Stimulated activated CD8-positive, alpha-beta memory T cell treated with anti-CD3 and anti-CD28 coated beads, Interleukin-7, amount 100 ng/mL, for 1 hour (primary cell): ENCODE results near the gene KIAA0232.
"Not testable (repeated sequence)": the region's sequence is repeated elsewhere in the genome, so short reads cannot be mapped to it uniquely, and the experiment has no call there.

Source experiments
- DNase-seq, 2 donors: peaks; one replicate each; pipeline ENCODE4 v3.0.0-alpha.2; 2020; ENCODE audit warnings: low read depth in 2 of 2

Gene KIAA0232

DNA sequence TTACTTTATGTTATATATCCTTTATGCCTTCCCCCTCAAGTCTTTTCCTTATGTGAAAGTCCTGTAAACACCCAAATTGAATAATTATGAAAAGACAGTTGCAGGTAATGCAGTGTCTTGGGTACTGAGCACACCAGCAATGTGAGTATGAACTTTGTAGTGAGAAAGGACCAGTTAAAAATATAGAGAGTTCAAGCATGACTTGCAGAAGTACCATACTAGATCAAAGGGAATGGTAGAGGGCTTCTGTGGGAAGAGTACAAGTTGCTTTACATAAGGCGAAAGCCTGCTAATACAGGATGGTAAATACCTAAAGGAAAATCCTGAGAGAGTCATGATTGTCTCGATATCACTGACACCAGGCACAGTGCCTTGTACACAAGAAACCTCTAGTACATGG is 25.7 kb downstream of the KIAA0232 start:
- DNase-seq, result no peak

- DNase-seq, result no peak
Measured at GRCh38 chr4:6811165-6811564, 28.6 kb downstream of the KIAA0232 start.

GRCh38 chr4:6812766-6813165 is 30.2 kb downstream of the KIAA0232 start:
- DNase-seq, result no peak

DNA sequence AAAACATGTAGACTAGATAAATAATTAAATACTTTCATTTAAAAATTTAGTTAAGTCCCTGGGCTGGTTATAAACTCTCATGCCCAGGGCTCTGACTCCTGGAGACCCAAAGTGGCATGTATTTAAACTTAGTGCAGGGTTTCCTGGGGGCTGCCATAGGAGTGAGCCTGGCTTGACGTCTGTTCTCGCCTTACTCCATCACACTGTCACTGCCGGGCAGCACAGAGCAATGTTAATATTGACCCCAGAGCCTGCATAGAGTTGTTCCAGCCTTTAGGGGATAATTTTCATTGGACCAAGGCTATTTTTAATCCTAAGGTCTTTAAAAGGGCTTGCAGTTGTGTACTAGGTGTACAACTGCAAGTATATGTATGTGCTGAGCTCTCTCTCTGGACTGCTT is 31.2 kb downstream of the KIAA0232 start:
- no peak for DNase-seq

DNA sequence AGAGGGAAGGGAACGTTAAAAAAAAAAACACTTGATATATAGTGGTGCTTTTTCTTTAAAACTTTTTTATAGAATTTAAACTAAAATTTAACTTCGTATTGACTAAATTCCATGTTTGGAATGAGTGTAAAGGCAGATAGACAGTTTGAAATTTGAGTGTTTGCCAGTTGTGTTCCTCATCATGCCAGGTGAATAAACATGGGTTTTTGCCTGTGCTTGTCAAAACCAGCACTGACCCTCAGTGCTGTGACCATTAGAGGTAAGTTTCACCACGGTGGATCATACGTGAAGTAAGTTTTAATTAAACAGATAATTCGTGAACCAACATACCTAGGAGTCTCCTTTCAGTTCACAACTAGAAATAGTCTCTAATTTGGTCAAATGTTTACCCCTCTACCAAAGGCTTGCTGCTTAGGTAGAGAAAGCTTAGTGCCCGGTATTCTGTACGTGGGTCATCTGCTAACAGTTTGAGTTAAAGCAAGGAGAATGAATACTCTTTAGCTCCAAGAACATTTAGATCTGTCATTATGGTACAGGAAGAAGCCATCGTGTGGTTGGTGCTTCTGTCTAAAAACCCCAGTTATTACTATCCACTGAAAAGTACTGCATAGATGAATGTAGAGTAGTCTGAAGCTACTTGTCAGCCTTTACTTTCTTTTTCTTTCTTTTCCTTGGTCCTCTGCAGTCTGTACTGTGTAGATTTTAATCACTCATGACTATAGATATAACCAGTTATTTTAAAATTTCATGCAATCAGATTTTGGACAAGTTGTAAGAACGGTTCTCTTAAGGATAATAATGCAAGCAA is 32.7 kb downstream of the KIAA0232 start:
- no peak for DNase-seq

GRCh38 chr4:6819295-6819694 is 36.8 kb downstream of the KIAA0232 start:
- no peak for DNase-seq

DNA sequence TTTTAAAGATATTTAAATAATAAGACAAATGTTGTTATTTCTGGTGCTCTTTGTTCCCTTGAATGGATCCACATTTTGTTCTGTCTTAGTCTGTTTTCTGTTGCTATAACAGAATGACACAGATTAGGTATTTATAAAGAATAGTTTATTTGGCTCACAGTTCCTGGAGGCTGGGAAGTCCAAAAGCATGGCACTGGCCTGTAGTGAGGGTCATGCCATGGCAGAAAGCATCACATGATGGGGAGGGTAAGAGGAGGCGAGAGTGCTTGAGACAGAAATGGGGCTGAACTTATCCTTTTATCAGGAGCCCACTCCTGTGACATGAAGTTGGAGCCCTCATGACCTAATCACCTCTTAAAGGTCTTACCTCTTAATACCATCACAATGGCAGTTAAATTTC is 38.2 kb downstream of the KIAA0232 start:
- DNase-seq, result no peak

- DNase-seq, result no peak
Measured at GRCh38 chr4:6824071-6824470, 41.5 kb downstream of the KIAA0232 start.

- no peak for DNase-seq
Measured at GRCh38 chr4:6824772-6825402, 42.4 kb downstream of the KIAA0232 start.

DNA sequence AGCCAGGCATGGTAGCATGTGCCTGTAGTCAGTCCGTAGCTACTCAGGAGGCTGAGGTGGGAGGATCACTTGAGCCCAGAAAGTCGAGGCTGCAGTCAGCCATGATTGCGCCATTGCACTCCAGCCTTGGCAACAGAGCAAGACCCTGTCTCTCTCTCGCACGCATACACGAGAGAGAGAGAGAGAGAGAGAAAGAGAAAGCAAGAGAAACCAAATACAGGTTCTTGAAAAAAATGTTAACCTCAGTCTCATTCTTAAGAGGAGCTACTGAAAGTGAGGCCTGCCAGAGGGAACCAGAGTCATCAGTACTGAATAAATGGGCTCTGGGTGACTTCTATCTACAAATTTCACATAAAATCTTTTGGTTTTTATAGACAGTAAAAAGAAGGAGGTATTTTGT is 42.9 kb downstream of the KIAA0232 start:
- no peak for DNase-seq

DNA sequence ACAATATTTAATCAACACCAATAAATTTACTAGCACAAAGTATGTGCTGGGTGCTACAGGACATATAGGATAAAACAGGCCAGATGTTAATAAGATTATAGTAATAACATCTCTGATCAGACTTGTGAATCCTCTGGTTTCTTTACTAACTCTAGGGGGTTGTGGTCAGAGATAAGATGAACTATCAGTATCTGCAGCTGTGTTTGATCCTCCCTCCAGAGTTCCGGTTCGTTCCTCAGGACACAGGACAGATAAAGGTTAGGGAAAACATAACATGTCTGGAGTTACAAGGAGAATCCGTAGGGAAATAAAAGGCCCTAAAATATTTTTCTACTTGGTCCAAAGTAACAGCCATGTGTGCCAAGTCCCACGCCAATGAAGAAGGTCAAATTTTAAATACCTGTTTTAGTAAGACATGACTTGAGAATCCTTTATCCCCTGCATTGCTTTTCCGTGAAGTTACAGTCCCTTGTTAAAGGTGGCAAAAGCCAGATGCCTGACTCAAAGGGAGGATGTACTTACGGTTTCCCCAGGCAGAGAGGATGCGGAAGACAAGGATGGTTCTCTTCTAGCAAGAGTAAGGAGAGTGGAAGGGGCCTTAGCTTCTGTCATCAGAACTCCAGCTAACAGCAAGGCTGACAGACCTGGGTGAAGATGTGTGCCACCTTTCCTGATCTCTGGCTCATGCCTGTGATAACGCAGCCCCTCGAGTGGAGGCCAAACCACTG is 44.4 kb downstream of the KIAA0232 start:
- DNase-seq, result no peak

DNA sequence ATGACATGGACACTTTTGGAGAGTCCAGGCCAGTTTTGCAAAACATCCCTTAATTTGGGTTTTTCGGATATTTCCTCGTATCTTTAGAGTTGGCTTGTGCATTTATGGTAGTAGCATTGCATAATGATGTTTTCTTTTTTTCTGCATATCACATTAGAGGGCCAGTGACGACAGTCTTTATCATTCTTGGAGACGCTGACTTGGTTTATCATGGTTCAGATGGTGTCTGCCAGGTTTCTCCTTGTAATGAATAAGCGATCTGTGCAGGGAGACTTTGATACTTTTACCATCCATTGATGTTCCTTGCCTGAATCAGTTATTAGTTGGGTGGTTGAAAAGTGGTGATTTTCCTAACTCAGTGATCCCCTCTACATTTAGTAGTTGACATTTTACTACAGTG is 46.6 kb downstream of the KIAA0232 start:
- DNase-seq, result no peak

DNA sequence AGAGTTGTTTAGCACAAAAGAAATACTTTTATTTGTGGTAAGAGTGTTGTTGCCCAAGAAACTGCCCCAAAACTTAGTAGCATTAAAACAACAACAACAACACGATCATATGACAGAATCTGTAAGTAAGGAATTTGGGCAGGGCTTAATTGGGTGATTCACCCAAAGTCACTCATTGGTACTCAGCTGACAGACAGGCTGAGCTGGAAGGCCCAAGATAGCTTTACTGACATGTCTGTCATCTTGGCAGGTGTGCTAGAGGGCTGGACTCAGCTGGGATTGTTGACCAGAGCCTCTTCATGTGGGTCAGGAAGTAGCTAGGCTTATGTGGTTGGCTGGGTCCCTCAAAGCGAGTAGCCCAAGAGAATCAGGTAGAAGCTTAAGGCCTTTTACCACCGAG is 52.3 kb downstream of the KIAA0232 start:
- no peak for DNase-seq

GRCh38 chr4:6835616-6836015 is 53.1 kb downstream of the KIAA0232 start:
- not testable (repeated sequence) for DNase-seq

DNA sequence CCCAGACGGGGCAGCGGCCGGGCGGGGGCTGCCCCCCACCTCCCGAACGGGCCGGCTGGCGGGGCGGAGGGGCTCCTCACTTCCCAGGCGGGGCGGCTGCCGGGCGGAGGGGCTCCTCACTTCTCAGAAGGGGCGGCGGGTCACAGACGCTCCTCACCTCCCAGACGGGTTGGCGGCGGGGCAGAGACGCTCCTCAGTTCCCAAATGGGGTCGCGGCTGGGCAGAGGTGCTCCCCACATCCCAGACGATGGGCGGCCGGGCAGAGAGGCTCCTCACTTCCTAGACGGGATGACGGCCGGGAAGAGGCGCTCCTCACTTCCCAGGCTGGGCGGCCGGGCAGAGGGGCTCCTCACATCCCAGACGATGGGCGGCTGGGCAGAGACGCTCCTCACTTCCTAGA is 54.6 kb downstream of the KIAA0232 start:
- not testable (repeated sequence) for DNase-seq

DNA sequence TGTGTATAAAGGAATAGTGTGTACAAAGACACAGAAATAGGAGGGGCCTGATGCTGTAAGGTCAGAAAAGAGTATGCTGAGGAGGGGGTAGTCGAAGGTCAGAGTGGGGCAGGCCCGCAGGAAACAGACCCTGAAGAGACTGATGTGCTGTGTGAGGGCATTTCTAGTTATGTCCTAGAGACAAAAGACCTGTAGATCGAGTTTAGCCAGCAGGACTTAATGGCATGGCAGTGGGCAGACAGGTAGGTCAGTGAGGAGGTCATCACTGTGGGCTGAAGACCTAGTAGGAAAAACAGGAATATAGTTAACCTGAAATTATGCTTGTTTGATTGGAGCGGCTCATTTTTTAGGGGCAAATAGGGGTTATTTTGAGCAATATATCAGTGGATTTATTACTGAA is 57.1 kb downstream of the KIAA0232 start:
- DNase-seq, result no peak

DNA sequence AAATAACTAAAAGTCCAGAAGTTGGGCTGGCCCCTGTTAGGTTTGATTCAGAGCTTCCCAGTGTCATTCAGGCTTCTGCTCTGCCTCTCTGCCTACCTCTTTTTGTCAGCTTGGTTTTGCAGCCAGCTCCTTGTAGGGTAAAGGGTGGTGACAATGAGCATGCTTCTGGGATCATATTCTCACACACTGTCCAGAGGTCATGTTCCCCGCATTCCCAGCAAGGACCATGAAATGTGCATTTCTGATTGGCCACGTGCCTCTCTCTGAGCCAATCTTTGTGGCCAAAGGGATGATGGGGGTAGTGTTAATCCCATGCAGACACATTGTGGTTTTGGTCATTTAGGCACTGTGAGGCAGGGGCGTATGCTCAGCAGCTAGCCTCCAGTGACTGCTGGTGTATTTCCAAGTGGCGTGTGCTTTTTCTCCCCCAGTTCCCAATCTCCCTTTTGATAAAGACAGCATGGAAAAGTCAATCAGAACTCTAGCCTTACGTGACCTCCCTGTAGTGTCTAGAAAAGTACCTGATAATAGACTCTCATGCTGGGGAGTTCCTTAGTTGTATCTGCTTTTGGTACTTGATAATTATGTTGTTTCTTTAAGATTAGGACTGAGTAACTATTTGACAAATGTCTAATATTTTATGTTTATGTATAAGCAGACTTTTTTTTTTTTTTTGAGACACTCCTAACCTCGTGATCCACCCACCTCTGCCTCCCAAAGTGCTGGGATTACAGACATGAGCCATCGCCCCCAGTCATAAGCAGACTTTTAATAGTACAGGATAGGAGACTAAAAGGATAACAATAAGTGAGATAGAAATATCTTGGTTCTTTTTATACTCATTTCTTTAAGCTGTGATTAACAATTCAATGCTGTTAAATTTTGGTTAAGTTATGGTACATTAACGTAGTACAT is 57.8 kb downstream of the KIAA0232 start:
- no peak for DNase-seq

GRCh38 chr4:6845027-6845426 is 62.5 kb downstream of the KIAA0232 start:
- DNase-seq, result no peak

DNA sequence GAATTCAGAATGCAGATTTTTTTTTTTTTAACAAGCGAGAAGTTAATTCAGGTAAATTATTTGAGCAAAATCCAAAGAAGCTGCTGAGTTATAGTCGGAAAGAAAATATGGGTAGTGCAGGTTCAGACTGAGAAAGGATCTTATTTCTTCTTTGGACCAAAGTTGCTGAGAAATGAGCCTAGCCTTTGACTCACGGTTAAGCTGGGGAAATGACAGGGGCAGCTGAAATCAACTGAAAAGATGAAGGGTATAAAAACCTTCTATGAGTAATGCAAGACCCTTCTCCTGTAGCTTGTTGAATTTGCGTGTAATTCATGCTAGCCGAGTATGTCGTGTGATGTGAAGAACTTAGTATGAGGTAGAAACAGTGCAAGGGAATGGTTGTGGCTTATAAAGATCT is 63.0 kb downstream of the KIAA0232 start:
- DNase-seq, result no peak

DNA sequence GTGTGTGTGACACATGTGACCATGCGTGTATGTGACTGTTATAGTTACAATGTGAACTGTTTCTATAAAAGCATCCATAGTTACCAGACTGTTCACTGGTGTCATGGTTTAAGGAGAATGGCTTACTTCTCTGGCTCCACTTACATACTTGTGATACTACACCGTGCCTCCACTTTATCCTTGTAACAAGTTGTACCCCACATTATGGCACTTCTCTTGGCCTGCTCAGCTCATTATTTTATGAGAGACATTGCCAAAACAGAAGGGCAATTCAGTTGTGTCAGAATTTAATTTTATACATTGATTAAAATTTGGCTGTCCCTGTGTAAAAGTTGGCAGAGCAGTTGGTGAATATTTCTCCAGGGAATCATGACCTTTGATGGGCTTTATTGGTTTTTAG is 64.7 kb downstream of the KIAA0232 start:
- DNase-seq, result no peak

DNA sequence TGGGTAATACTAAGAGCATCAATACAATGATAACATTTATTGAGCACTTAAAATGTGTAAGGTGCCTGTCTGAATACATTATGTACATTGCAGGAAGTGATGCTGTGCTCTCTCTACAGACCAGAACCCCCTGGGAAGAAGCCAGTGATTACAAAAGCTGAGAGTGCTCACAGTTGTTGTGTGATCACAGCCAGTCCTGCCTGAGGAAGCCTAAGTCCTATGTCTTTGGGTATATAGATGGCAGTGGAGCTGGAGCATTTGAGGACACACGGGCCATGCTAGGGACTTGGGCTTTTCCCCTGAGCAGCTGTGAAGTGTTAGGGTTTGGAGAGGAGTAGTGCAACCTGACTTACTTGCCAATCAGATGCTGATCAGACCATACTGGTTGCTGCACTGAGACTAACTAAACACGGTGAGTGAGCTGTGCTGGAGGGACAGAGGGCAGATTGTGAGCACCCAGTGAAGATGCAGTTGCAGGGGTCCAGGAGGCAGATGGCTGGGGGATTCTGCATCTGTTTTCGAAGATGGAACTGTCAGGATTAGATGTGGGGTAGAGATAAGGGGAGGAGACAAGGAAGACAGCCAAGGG is 66.3 kb downstream of the KIAA0232 start:
- DNase-seq, result no peak
